Gastrocnemius medialis (tissue), 4 donors: ENCODE measurements around the gene MAD2L2.

Experiments
- POLR2A ChIP-seq, 2 donors: fragments of 450-650 bp; IDR thresholded peaks; one replicate each; pipeline ENCODE4 v1.6.1; 2017; ENCODE audit warnings: antibody characterized with exemption in 2 of 2, mild to moderate bottlenecking in 2 of 2, moderate library complexity in 2 of 2
- TF ChIP-seq, protein P1 (sequence below), 5 experiments: fragments of 450-650 bp in 3 of 5; fragments of 200-600 bp in 2 of 5; sonication (generic) in 2 of 5; IDR thresholded peaks in 4 of 5; conservative IDR thresholded peaks in 1 of 5; 1 replicate in 4 of 5; 2 replicates in 1 of 5; pipeline ENCODE4 v1.5.1; 2016 to 2019; ENCODE audit warnings: antibody characterized with exemption in 5 of 5, mild to moderate bottlenecking in 3 of 5, moderate library complexity in 3 of 5

DNA sequence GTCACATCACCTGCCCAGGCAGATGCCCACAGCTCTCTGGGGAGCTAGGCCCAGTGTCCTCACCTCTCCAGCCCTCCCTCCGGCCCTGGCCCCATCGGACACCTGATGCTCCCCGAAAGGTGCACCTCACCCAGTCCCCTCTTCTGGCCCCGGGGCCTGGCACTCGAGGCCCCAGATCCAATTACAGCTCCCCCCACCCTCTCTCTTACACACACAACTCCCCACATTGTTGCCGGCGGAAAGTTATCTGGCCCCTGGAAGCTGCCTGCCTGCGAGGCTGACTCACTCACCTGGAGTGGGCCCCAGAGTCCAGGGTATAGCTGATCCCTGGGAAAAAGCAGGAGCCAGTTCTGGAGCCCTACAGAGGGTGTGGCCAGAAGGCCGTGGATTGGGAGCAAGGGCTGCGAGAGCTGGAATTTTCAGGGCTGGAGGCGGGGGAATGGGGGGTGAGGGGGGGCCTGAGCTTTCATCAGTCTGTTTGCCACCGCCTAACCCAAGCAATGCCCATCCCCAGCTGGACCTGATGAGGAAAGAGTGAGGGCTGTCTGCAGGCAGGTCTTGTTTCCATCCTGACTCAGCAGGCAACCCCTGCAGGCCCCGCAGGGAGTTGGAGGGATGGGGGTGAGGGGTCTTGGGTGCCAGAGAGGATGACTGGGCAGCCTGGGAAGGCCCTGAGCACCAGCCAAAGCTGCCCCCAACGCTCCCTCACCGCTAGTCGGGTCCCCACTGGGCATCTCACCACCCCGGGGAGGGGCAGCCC lies 27.7 kb downstream of the MAD2L2 start:
- TF ChIP-seq, protein P1, sequence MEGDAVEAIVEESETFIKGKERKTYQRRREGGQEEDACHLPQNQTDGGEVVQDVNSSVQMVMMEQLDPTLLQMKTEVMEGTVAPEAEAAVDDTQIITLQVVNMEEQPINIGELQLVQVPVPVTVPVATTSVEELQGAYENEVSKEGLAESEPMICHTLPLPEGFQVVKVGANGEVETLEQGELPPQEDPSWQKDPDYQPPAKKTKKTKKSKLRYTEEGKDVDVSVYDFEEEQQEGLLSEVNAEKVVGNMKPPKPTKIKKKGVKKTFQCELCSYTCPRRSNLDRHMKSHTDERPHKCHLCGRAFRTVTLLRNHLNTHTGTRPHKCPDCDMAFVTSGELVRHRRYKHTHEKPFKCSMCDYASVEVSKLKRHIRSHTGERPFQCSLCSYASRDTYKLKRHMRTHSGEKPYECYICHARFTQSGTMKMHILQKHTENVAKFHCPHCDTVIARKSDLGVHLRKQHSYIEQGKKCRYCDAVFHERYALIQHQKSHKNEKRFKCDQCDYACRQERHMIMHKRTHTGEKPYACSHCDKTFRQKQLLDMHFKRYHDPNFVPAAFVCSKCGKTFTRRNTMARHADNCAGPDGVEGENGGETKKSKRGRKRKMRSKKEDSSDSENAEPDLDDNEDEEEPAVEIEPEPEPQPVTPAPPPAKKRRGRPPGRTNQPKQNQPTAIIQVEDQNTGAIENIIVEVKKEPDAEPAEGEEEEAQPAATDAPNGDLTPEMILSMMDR (IDR thresholded peaks at IDR 0.05 in 4 of 5, conservative IDR thresholded peaks at IDR 0.05 in 1 of 5): no peak
- TF ChIP-seq POLR2A (IDR thresholded peaks at IDR 0.05): no peak
